Mucosa of rectum (tissue), 2 donors: Measurements from ENCODE around the gene KRTAP5-1.
"Not testable (repeated sequence)": the region's sequence is repeated elsewhere in the genome, so short reads cannot be mapped to it uniquely, and the experiment has no call there.

ENCODE experiments used
- H3K27ac ChIP-seq, 2 donors: one replicate each; pipeline ENCODE4 v1.7.0; 2013; ENCODE audit warnings: inconsistent platforms in 2 of 2, low read depth in 2 of 2, low read length in 2 of 2
- H3K27me3 ChIP-seq, 2 donors: one replicate each; pipeline ENCODE4 v1.7.0; 2013; ENCODE audit warnings: low read length in 2 of 2; ENCODE audit not compliant: control insufficient read depth in 2 of 2, insufficient read depth in 2 of 2
- H3K36me3 ChIP-seq, 2 donors: one replicate each; pipeline ENCODE4 v1.7.0; 2013; ENCODE audit warnings: low read length in 2 of 2; ENCODE audit not compliant: control insufficient read depth in 2 of 2, insufficient read depth in 2 of 2
- H3K4me1 ChIP-seq, 2 donors: one replicate each; pipeline ENCODE4 v1.7.0; 2013; ENCODE audit warnings: low read length in 2 of 2, mild to moderate bottlenecking in 1 of 2; ENCODE audit not compliant: control insufficient read depth in 2 of 2, insufficient read depth in 2 of 2
- H3K4me3 ChIP-seq, 2 donors: one replicate each; pipeline ENCODE4 v1.7.0; 2013; ENCODE audit warnings: low read length in 2 of 2
- H3K9ac ChIP-seq, 2 donors: one replicate each; pipeline ENCODE4 v1.7.0; 2013; ENCODE audit warnings: low read length in 2 of 2, low read depth in 1 of 2, mild to moderate bottlenecking in 1 of 2
- H3K9me3 ChIP-seq, 2 donors: one replicate each; pipeline ENCODE4 v1.7.0; 2013; ENCODE audit warnings: low read length in 2 of 2; ENCODE audit not compliant: control insufficient read depth in 2 of 2
- donor health status: healthy.
- donor health status: Normal muscosa, but diverticular disease.

The KRTAP5-1 gene, protein sequence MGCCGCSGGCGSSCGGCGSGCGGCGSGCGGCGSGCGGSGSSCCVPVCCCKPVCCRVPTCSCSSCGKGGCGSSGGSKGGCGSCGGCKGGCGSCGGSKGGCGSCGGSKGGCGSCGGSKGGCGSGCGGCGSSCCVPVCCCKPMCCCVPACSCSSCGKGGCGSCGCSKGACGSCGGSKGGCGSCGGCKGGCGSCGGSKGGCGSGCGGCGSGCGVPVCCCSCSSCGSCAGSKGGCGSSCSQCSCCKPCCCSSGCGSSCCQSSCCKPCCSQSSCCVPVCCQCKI

DNA sequence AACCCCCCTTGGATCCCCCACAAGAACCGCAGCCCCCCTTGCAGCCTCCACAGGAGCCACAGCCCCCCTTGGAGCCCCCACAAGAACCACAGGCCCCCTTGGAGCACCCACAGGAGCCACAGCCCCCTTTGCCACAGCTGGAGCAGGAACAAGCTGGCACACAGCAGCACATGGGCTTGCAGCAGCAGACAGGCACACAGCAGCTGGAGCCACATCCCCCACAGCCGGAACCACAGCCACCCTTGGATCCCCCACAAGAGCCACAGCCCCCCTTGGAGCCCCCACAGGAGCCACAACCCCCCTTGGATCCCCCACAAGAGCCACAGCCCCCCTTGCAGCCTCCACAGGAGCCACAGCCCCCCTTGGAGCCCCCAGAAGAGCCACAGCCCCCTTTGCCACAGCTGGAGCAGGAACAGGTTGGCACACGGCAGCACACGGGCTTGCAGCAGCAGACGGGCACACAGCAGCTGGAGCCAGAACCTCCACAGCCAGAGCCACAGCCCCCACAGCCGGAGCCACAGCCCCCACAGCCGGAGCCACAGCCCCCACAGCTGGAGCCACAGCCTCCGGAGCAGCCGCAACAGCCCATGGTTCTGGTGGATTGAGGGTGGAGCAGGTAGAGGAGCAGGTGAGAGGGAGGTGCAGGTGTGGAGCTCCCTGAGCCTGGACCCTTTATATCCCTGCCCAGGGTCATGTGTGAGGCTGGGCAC is at the start of gene KRTAP5-1:
KRTAP5-1 (minus strand) TSS at position 623 of the 710 bp plus-strand sequence; CDS start at position 589, 34 bp downstream.
- H3K36me3 ChIP-seq, result not testable (repeated sequence)

DNA sequence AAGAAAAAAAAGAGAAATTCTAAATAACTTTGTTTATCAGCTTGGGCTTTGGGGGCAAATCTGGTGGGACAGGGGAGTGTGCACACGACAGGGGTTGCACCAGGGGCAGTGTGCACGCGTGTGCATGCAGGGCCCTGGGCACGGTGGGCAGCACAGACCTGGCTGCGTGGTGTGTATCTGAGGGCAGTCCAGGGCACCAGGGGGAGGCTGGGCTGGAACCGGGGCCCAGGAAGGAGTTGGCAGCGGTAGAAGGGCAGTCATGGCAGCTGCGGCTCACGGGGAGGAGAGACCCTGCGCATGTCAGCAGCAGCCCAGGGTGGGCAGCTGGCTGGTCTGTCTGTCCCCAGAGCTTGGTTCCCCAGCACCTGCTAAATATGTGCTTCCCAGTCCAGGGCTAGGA is 48.8 kb upstream of the KRTAP5-1 start:
- Histone ChIP-seq H3K36me3 (no peaks in the 10 kb centered on the region), H3K9me3 (no peaks in the 10 kb centered on the region), H3K27me3 (peaks cover 4 to 11% of the 10 kb centered on the region in 2 donors), H3K4me3 (no peak overlapping the region), H3K27ac (no peak overlapping the region), H3K4me1 (peaks cover 0 to 7% of the 10 kb centered on the region in 2 donors), H3K9ac (no peak overlapping the region)

More for the DNA sequence above, at the start of gene KRTAP5-1:
- not testable (repeated sequence) for H3K27ac ChIP-seq, H3K9me3 ChIP-seq, H3K4me3 ChIP-seq, H3K4me1 ChIP-seq, H3K27me3 ChIP-seq, H3K9ac ChIP-seq

DNA sequence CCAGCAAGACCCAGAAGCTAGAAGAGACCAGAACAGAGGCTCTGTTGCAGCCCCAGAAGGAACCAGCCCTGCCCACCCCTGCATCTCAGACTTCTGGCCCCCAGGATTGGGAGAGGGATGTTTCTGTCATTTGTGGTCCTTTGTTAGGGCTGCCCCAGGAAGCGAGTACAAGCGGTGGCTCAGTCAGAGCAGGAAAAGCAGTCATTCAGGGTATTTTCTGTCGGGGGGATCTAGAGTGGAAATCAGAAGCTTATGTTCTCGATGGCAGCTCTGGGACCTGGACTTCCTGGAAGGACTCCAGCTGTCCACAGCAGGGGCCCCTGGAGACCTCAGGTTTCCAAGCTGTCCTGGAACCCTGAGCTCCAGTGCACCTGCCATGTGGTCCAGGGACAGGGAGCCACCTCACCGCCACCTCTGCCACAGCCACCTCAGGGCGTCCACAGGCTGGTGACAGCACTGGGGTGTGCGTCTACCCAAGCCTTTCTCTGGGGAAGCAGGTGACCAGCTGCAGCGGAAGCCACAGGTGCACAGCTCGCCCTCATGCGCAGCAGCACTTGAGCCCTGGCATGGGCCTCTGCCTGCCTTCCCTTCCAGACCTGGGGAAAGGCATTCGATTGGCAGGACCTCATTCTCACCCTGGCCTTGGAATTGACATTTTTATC is 47.1 kb upstream of the KRTAP5-1 start:
- no peaks in the 10 kb centered on the region for H3K36me3 ChIP-seq
- H3K4me3 ChIP-seq, result no peak overlapping the region
- H3K4me1 ChIP-seq, result no peaks in the 10 kb centered on the region
- no peak overlapping the region for H3K27ac ChIP-seq
- H3K9me3 ChIP-seq, result no peaks in the 10 kb centered on the region
- peaks cover 4 to 14% of the 10 kb centered on the region in 2 donors for H3K27me3 ChIP-seq
- no peak overlapping the region for H3K9ac ChIP-seq

DNA sequence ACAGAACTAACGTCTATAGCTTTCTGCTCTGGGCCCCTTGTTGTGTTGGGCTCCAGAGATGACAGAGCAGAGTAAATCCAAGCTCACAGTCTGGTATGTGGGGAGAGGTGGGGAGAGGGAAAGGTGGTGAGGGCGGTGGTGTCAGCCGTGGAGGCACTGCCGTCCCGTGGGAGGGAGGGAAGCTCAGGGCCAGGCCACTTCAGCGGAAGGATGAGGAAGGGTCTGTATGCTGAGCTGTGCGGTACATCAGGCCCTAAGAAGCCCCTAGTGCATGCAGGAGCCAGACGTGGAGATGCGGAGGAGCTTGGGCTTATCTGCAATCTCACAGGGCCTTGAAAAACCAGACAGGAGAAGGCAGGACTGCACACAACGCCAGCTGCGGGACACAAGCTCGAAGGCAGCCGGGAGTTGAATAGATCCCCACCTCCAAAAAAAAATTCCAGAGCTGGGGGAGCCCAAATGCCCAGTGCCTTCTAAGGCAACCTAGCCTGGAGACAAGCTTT is 46.0 kb upstream of the KRTAP5-1 start:
- Histone ChIP-seq H3K36me3 (no peaks in the 10 kb centered on the region), H3K27me3 (peaks cover 4 to 16% of the 10 kb centered on the region in 2 donors)

GRCh38 chr11:1630271-1630670 is 45.2 kb upstream of the KRTAP5-1 start:
- Histone ChIP-seq H3K36me3 (no peaks in the 10 kb centered on the region), H3K9me3 (no peaks in the 10 kb centered on the region), H3K27me3 (peaks cover 4 to 16% of the 10 kb centered on the region in 2 donors), H3K4me3 (no peak overlapping the region), H3K9ac (no peak overlapping the region), H3K27ac (no peak overlapping the region), H3K4me1 (no peaks in the 10 kb centered on the region)

More for the DNA sequence above, 46.0 kb upstream of the KRTAP5-1 start:
- H3K4me1 ChIP-seq, result no peaks in the 10 kb centered on the region
- no peak overlapping the region for H3K27ac ChIP-seq
- H3K9ac ChIP-seq, result no peak overlapping the region
- H3K9me3 ChIP-seq, result no peaks in the 10 kb centered on the region
- no peak overlapping the region for H3K4me3 ChIP-seq

DNA sequence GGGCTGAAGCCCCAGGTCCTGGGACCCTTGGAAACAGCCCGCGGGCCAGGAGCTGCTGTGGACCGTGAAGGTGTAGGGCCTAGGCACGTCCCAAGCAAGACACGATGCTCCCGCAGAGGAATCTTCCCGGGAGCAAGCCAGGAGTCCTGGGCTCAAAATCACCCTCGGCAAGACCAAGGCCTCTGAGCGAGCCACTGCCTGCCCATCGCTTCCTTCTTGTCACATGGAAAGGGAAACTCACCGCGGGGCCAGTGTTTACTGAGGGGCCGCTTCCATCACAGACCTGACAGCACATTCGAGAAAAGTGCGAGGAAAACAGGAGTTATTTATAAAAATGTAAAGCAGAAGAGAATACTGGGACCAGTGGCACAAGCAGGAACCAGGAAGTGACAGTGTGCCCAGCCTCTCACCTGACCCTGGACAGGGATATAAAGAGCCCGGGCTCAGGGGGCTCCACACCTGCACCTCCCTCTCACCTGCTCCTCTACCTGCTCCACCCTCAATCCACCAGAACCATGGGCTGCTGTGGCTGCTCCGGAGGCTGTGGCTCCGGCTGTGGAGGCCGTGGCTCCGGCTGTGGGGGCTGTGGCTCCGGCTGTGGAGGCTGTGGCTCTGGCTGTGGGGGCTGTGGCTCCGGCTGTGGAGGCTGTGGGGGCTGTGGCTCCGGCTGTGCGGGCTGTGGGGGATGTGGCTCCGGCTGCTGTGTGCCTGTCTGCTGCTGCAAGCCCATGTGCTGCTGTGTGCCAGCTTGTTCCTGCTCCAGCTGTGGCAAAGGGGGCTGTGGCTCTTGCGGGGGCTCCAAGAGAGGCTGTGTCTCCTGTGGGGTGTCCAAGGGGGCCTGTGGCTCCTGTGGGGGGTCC is 44.5 kb upstream of the KRTAP5-1 start, which contains the start of gene KRTAP5-5:
KRTAP5-5 (plus strand) TSS at position 450 of the 860 bp plus-strand sequence; CDS start at position 516, 66 bp downstream.
- no peaks in the 10 kb centered on the region for H3K4me1 ChIP-seq
- H3K9ac ChIP-seq, result no peak within 1 kb of the TSS
- H3K27me3 ChIP-seq, result peaks cover 4 to 16% of the 10 kb centered on the region in 2 donors
- no peaks in the 10 kb centered on the region for H3K36me3 ChIP-seq
- H3K27ac ChIP-seq, result no peak within 1 kb of the TSS
- no peak within 1 kb of the TSS for H3K4me3 ChIP-seq
- H3K9me3 ChIP-seq, result no peaks in the 10 kb centered on the region

GRCh38 chr11:1628506-1629325 is 43.6 kb upstream of the KRTAP5-1 start:
- no peaks in the 10 kb centered on the region for H3K36me3 ChIP-seq
- H3K4me1 ChIP-seq, result no peaks in the 10 kb centered on the region
- no peak overlapping the region for H3K27ac ChIP-seq
- H3K9ac ChIP-seq, result no peak overlapping the region
- no peak overlapping the region for H3K4me3 ChIP-seq
- no peaks in the 10 kb centered on the region for H3K9me3 ChIP-seq
- peaks cover 4 to 16% of the 10 kb centered on the region in 2 donors for H3K27me3 ChIP-seq

DNA sequence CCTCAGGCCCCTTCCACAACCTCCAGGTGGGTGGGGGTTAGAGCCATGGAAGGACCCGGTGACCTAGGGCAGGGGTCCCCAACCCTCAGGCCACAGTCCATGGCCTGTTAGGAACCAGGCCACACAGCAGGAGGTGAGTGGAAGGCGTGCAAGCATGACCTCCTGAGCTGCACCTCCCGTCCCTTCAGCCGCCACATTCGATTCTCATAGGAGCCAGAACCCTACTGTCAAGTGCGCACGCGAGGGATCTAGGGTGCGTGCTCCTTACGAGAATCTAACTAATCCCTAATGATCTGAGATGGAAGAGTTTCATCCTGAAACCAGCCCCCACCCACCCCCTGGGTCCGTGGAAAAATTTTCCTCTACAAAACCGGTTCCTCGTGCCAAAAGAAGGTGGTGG is 40.5 kb upstream of the KRTAP5-1 start:
- Histone ChIP-seq H3K9ac (no peak overlapping the region), H3K27me3 (peaks cover 4 to 9% of the 10 kb centered on the region in 2 donors), H3K4me1 (no peaks in the 10 kb centered on the region), H3K27ac (no peak overlapping the region), H3K36me3 (no peaks in the 10 kb centered on the region), H3K9me3 (no peaks in the 10 kb centered on the region), H3K4me3 (no peak overlapping the region)

DNA sequence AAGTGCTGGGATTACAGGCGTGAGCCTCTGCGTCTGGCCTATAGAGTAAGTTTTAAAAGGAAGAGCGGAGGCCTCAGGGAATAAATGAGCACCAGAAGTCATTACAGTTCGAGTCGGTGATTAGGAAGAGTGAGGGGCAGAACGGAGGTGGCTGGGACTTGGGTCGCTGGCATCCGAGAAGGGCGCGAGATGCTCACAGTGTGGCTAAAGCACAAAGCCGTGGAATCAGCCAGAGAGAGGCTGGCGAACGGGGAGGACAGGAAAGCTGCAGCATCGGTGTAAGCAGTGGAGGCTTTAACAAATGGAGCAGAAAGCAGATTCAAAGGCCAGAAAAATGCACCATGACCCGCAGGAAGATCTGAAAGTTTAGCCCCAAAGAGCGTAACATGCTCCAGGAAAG is 39.5 kb upstream of the KRTAP5-1 start:
- Histone ChIP-seq H3K27ac (no peak overlapping the region), H3K9me3 (no peaks in the 10 kb centered on the region), H3K9ac (no peak overlapping the region), H3K36me3 (no peaks in the 10 kb centered on the region), H3K27me3 (peaks cover 2 to 5% of the 10 kb centered on the region in 2 donors), H3K4me1 (no peaks in the 10 kb centered on the region), H3K4me3 (no peak overlapping the region)
